HG03378 (cell line): ENCODE data around the gene SURF6.
A peak's percentile ranks its signal among the peaks of the same experiment; 100 is the strongest.
"Not testable (repeated sequence)": the region's sequence is repeated elsewhere in the genome, so short reads cannot be mapped to it uniquely, and the experiment has no call there.

Experiments
- ATAC-seq: cut with Tn5 transposase; IDR thresholded peaks from one replicate; pipeline ENCODE4 v1.9.1; 2021; ENCODE audit warnings: mild to moderate bottlenecking, moderate library complexity; ENCODE audit not compliant: unreplicated experiment

SURF6 gene

GRCh38 chr9:133348718-133349573 is 13.0 kb upstream of the SURF6 start:
- ATAC-seq: no peak

GRCh38 chr9:133347985-133348717 is 12.2 kb upstream of the SURF6 start, which contains the start of the genes MED22 and RPL7A:
Gene MED22, minus strand, starts transcription at chr9:133348131. Its CDS starts 1,469 bp downstream, at chr9:133346662.
Gene RPL7A, plus strand, starts transcription at chr9:133348218. Its CDS starts 26 bp downstream, at chr9:133348244.
- peak; percentile 75 for ATAC-seq

DNA sequence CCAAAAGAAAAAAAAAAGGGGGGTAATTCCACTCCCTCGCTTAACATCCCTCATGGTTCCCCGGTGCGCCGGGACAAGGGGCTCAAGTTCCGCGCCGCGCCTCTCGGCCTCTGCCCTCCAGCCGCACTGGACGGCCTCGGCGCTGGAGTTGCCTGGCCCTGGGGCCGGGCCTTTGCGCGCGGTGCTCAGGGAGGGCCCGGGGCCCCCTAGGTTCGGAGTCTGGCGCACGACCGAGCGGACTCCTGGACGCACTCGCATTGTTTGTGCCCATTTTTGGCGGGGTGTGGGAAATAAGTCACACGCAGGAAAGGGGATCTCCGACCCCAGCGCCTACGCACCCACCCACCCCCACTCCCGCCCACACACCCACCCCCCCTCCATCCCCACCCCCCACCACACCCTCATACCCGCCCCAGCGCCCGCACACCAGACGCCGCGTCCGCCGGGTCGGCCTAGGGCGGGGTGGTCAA is 11.6 kb upstream of the SURF6 start:
- peak; percentile 9 for ATAC-seq

DNA sequence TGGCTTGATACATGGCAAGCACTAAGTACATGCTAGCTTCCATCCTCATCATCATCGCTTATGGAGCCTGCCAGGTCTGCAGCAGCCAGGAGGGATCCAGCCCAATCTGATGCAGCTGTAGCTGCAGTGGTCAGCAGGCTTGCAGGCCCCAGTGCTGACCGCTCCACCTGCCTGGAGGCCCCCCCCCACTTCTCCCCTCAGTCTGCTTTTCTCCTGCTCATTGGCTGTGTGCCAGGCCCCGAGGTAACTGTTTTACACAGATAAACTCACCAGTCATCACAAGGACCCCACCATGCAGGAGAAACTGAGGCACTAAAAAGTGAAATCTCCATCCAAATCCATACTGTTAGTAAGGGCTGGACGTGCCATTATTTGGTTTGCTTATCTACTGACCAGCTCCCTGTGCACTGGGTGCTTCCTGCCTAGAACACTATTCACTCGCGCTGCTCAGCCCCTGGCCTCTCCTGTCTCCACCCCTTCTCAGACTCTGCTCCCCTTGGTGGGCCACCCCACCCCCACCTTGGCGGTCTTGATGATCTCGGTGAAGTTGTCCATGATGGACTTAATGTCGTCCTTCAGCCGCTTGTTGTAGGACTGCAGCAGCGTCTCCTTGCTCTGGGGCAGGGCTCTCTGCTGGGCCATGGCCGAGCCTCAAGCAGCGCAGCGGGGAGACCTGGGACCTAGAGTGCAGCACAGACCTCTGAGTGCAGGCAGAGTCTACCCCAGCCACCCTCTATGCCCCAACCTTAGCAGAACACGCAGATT is 10.2 kb upstream of the SURF6 start:
- ATAC-seq: no peak

DNA sequence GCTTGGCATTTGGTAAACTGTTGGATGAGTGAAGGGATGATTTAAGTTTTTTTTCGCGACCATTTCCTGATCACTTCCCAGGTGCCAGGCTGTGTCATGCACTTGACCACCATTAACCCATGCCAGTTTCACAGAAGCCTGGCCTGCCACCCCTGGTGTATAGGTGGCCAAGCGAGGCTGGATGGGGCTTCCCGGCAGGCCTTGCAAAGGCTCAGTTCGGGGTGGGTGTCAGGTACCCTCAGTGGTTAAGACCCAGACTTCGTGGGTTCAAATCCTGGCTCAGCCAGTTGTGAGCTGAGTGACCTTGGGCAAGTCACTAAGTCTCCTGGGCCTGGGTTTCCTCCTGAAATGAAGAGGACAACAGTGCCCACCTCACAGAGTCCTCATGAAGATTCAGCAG is 9.6 kb upstream of the SURF6 start:
- ATAC-seq: no peak

DNA sequence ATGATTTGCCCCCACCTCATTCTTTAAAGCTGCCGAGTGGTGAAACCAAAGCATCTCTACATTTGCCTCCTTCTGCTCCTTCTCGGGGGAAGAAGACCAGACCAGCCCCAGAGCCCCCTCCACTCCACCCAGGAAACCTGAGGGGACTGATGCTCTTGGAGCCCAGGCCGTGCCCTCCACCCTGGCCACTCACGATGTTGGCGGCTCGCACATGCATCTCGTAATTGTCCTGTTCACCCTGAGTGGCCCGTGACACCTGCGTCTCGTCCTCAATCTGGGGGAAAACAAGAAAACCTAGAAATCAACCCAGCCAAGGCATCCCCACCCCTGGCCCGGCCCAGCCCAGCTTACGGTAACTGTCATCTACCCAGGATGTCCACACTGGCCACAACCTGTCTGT is 9.0 kb upstream of the SURF6 start:
- ATAC-seq: no peak

- no peak for ATAC-seq
These were observed 8.1 kb upstream of the SURF6 start for GRCh38 chr9:133344071-133344470.

- ATAC-seq: no peak
These were observed 6.6 kb upstream of the SURF6 start for GRCh38 chr9:133342570-133342969.

DNA sequence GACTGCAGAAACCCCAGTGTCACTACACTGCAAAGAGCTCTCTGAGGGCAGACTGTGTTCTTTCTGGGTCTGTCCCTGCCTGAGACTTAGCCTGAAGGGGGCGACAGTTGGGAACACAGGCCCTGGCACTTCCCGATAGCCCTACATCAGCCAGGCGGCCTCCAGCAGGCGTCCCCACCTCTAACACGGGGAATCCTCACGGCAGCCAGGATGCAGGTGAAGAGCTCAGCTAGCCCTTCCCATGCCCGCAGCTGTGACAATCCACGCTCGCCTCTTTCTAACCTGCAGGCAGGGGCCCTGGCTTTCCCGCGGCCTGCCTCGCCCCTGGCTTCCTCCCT is 6.0 kb upstream of the SURF6 start:
- ATAC-seq: no peak

- no peak for ATAC-seq
These were observed 5.5 kb upstream of the SURF6 start for GRCh38 chr9:133341369-133342068.

- ATAC-seq: no peak
These were observed 4.9 kb upstream of the SURF6 start for GRCh38 chr9:133340916-133341315.

GRCh38 chr9:133340256-133340655 is 4.3 kb upstream of the SURF6 start:
- ATAC-seq: no peak

GRCh38 chr9:133339641-133340040 is 3.7 kb upstream of the SURF6 start:
- ATAC-seq: no peak

- ATAC-seq: not testable (repeated sequence)
These were observed 1.1 kb downstream of the SURF6 start for GRCh38 chr9:133334888-133335287.

- no peak for ATAC-seq
These were observed 1.8 kb downstream of the SURF6 start for GRCh38 chr9:133334161-133334560.

GRCh38 chr9:133333566-133333965 is 2.4 kb downstream of the SURF6 start:
- no peak for ATAC-seq

GRCh38 chr9:133333011-133333410 is 3.0 kb downstream of the SURF6 start:
- ATAC-seq: no peak

GRCh38 chr9:133332381-133332730 is 3.6 kb downstream of the SURF6 start:
- no peak for ATAC-seq

- no peak for ATAC-seq
These were observed 4.2 kb downstream of the SURF6 start for GRCh38 chr9:133331641-133332380.

DNA sequence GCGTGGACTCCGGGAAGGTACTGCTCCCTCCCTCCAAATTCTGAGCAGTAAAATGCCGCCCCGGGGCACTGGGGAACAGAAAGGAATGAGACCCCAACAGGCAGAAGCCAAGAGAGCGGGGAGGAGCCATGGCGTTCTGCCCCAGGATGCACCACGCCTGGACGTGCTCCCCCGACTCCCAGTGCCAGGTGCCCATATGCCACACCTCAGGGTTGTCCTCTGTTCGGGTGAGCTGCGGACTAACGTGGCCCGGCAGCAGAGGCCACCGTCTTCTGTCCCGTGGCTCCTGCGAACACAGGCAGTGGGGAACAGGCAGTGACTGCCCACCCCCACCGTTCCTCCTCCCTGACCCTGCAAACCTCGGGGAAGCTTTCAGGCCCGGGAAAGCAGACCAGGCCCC is 4.8 kb downstream of the SURF6 start:
- no peak for ATAC-seq
